ENCODE measurements around the gene PLA2G1B.

PLA2G1B gene

GRCh38 chr12:120283318-120283717 lies 44.3 kb downstream of the PLA2G1B start:
- no peak overlapping the region for H3K4me3 ChIP-seq (ENCODE audit: low read depth, low read length)
- DNase-seq (ENCODE audit: low read depth), result no peak

GRCh38 chr12:120278137-120279069 lies 49.2 kb downstream of the PLA2G1B start:
- no peak for DNase-seq (ENCODE audit: low read depth)

GRCh38 chr12:120276734-120277133 lies 50.8 kb downstream of the PLA2G1B start:
- no peak for DNase-seq (ENCODE audit: low read depth)

More at GRCh38 chr12:120278137-120279069, 49.2 kb downstream of the PLA2G1B start:
- no peak overlapping the region for H3K4me3 ChIP-seq (ENCODE audit: low read depth, low read length)

More at GRCh38 chr12:120276734-120277133, 50.8 kb downstream of the PLA2G1B start:
- H3K4me3 ChIP-seq (ENCODE audit: low read depth, low read length), result no peak overlapping the region

All from skeletal muscle cell (primary cell).